Measurements from ENCODE around the gene CHPF2.

The CHPF2 gene

DNA sequence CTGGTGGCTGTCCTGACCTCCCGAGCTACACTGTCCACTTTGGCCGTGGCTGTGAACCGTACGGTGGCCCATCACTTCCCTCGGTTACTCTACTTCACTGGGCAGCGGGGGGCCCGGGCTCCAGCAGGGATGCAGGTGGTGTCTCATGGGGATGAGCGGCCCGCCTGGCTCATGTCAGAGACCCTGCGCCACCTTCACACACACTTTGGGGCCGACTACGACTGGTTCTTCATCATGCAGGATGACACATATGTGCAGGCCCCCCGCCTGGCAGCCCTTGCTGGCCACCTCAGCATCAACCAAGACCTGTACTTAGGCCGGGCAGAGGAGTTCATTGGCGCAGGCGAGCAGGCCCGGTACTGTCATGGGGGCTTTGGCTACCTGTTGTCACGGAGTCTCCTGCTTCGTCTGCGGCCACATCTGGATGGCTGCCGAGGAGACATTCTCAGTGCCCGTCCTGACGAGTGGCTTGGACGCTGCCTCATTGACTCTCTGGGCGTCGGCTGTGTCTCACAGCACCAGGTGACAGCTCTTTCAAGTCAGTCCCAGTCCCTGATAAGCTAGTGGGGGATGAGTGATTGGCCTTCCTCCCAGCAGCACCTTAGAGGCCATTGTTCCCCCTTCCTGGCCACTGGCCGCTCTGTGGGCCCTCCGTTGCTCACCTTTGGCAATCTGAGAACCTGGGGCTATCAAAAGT lies 3.0 kb downstream of the CHPF2 start:
- DNase-seq (ENCODE audit: low read depth in 2 of 2), result no peak

DNA sequence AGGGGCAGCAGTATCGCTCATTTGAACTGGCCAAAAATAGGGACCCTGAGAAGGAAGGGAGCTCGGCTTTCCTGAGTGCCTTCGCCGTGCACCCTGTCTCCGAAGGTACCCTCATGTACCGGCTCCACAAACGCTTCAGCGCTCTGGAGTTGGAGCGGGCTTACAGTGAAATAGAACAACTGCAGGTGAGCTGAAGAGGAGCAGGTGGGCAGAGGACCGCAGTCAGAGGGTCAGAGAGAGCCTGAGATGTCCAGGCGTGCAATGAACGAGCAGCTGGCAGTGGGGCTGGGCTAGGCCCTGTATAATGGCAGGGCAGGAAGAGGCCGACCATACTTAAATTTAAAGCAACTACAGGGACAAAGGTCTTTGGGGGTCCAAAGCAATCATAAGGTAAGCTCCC lies 4.1 kb downstream of the CHPF2 start:
- DNase-seq (ENCODE audit: low read depth in 2 of 2), result no peak

DNA sequence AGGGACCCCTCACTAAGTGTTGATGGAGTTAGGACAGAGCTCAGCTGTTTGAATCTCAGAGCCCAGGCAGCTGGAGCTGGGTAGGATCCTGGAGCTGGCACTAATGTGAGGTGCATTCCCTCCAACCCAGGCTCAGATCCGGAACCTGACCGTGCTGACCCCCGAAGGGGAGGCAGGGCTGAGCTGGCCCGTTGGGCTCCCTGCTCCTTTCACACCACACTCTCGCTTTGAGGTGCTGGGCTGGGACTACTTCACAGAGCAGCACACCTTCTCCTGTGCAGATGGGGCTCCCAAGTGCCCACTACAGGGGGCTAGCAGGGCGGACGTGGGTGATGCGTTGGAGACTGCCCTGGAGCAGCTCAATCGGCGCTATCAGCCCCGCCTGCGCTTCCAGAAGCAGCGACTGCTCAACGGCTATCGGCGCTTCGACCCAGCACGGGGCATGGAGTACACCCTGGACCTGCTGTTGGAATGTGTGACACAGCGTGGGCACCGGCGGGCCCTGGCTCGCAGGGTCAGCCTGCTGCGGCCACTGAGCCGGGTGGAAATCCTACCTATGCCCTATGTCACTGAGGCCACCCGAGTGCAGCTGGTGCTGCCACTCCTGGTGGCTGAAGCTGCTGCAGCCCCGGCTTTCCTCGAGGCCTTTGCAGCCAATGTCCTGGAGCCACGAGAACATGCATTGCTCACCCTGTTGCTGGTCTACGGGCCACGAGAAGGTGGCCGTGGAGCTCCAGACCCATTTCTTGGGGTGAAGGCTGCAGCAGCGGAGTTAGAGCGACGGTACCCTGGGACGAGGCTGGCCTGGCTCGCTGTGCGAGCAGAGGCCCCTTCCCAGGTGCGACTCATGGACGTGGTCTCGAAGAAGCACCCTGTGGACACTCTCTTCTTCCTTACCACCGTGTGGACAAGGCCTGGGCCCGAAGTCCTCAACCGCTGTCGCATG lies 5.2 kb downstream of the CHPF2 start:
- DNase-seq (ENCODE audit: low read depth in 2 of 2), result no peak

DNA sequence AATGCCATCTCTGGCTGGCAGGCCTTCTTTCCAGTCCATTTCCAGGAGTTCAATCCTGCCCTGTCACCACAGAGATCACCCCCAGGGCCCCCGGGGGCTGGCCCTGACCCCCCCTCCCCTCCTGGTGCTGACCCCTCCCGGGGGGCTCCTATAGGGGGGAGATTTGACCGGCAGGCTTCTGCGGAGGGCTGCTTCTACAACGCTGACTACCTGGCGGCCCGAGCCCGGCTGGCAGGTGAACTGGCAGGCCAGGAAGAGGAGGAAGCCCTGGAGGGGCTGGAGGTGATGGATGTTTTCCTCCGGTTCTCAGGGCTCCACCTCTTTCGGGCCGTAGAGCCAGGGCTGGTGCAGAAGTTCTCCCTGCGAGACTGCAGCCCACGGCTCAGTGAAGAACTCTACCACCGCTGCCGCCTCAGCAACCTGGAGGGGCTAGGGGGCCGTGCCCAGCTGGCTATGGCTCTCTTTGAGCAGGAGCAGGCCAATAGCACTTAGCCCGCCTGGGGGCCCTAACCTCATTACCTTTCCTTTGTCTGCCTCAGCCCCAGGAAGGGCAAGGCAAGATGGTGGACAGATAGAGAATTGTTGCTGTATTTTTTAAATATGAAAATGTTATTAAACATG lies 6.0 kb downstream of the CHPF2 start:
- no peak for DNase-seq (ENCODE audit: low read depth in 2 of 2)

- DNase-seq (ENCODE audit: low read depth in 2 of 2), result no peak
These were observed 6.9 kb downstream of the CHPF2 start for GRCh38 chr7:151238924-151239836.

DNA sequence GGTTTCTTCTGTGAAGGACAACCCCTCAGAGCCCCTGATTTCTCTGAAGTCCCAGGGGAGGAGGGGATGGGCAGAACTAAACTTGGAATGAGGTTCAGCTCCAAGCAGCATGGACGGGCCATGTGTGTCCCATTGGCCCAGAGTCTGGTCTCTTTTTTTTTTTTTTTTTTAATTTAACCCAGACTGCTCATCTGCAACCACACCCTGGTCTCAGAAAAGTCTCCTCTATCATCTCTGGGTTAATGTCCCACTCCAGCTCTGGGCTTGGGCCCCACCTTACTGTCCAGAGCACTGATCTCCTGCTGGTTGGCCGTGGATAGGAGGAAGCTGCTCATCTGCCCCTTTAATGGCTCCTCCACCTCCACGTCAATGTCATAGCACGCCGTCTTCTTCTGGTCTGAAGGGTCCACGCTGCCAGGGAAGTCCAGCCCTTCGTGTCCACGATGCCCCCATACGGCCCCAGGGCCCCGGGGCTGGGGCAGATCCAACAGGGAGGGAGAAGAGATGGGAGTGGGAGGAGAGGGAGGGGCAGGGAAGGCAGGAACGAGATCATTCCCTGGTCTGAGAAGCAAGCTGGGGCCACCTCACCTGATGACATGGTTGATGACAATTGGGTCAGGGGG lies 7.7 kb downstream of the CHPF2 start:
- no peak for DNase-seq (ENCODE audit: low read depth in 2 of 2)

DNA sequence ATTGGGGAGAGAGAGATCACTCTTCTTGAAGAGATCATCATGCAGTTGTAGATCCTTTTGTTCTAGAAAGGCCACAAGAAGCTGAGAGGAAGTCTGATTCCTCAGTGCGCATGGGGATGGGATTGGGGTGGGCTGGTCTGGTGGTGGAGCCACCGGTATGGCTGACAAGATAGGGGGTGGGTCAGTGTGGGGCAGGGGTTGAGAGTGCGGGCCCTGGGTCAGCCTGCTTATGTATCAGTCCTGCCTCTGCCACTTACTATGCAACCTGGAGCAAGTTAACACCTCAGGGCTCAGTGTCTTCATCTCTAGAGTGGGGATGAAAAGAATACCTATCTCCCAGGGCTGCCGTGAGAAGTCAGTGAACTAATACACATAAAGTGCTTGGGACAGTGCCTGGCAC lies 8.3 kb downstream of the CHPF2 start:
- DNase-seq (ENCODE audit: low read depth in 2 of 2), result no peak

DNA sequence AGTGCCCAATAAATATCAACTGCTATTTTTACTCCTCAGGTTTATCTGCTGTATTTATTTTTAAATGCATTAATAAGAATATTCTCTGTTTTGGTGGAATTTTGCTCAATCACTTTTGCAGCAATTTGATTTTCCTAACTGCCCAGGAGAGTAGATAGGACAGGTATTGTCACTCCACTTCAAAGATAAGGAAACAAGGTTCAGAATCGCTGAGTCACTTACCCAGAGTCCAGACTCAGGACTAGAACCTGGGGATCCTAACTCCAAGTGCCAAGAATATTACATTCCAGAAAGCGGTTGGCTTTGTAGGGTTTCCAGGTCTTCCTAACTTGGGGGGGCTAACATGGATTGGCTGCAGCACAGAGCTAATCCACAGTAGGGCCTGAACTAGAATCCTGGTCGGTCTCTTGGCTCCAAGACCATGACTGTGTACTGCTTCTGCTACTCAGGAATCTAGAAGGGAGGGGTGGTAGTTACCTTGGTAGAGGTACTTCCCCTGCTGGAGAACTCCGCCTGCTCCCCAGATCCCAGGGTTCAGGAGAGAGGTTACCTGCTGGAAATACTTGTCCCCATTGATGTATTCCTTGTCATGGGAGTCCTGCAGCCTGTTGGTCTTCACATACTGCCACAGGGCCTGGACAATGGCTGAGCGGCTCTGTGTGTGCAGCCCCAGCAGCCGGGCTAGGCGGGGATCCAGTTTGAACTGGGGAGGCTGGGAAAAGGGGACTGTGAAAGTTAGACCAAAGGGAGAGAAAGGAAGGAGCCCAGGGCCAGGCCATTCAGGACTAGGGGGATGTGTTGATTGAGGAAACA lies 8.9 kb downstream of the CHPF2 start:
- DNase-seq (ENCODE audit: low read depth in 2 of 2), result no peak

GRCh38 chr7:151241755-151242096 lies 9.4 kb downstream of the CHPF2 start:
- DNase-seq (ENCODE audit: low read depth in 2 of 2), result no peak

DNA sequence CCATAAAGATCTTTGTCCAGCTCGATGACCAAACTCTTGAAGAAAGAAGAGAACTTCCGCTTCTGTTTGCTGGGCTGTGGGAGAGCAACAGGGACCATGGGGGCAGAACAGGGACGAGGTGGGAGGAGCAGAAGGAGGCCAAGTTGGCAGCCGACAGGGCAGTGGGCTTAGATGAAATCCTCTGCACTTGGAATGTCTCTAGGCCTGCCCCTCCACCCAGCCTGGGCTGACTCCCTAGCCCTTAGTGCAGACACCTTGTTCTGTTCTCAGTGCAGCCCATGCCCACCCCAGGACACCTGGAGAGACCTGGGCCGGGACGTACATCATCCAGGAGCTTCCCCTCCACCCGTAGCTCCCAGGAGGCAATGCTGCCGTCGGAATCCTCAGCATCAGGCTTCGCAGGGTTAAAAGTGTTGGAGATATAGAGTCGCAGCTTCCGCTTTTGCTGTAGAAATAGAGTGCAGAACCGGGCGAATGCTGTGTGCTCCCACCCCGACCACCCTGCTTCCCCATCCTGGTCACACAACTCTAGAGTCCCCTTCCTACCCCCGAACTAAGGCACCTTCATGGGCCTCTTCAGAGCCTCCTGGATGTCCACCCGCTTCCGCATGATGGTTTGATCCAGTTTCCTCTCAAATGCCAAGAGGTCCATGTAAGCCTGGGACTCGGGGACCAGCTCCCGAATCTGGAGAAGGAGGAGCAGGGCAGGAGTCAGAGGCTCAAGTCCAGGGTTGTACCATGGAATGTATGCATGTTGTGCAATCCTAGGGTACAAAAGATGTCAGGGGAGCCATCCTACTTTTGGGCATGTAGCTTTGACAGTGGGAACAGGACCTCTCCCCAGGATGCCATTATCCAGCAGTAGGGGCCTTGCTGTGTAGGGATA lies 10.1 kb downstream of the CHPF2 start:
- no peak for DNase-seq (ENCODE audit: low read depth in 2 of 2)

DNA sequence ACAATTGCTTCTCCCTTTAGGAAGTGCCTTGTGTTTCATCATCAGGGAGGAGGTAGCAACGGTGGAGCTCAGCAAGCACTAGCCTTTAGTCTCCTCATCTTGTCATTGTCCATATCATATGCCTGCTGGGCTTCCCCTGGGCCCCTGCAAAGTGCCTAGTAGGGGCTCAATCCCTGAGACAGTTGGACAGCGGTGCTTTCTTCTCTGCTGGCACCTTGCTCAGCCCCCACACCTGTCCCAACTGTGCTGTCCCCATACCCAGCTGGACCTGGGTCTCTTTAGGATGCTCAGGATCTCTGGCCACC lies 10.7 kb downstream of the CHPF2 start:
- no peak for DNase-seq (ENCODE audit: low read depth in 2 of 2)

- no peak for DNase-seq (ENCODE audit: low read depth in 2 of 2)
These were observed 11.3 kb downstream of the CHPF2 start for GRCh38 chr7:151243408-151244195.

- DNase-seq (ENCODE audit: low read depth in 2 of 2), result peak in 1 of 2 experiments; percentile 6
These were observed 12.0 kb downstream of the CHPF2 start for GRCh38 chr7:151244196-151244840.

DNA sequence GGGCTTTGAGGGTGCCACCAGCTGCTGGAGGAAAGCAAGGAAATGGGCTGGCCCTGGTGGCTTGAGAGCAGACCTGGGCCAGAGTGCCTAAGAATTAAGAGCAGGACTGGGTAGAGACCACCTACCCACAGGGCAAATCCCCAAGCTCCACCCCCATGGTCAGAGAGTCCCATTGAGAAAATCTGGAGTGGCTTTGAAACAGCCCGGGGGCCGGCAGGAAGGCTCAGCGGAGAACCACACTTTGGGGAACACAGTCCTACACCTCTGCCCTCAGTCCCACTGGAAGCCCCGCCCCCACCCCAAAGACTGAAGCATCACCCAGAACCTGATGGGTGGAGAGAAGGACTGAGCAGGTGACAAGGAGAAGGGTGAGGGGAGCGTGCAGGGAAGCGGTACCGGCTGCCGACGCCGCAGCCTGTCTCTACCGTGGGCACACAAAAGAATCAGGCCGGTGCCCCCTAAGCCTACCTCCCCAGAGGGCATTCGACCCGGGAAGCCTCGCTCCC lies 12.6 kb downstream of the CHPF2 start:
- DNase-seq (ENCODE audit: low read depth in 2 of 2), result no peak

GRCh38 chr7:151245360-151246101 lies 13.2 kb downstream of the CHPF2 start:
- DNase-seq (ENCODE audit: low read depth in 2 of 2), result no peak

GRCh38 chr7:151246102-151246850 lies 14.0 kb downstream of the CHPF2 start:
- DNase-seq (ENCODE audit: low read depth in 2 of 2), result no peak
